Uterus (tissue), 2 donors: ENCODE measurements around the gene IQGAP2.

ENCODE experiments used
- CTCF ChIP-seq, 4 experiments: fragments of 200-600 bp in 2 of 4; fragments of 450-650 bp in 2 of 4; sonication (generic) in 2 of 4; IDR thresholded peaks; one replicate each; pipeline ENCODE4 v1.5.1; 2016 to 2019; ENCODE audit warnings: antibody characterized with exemption in 4 of 4, mild to moderate bottlenecking in 2 of 4, moderate library complexity in 1 of 4
- POLR2A ChIP-seq, 2 donors: fragments of 450-650 bp; IDR thresholded peaks; one replicate each; pipeline ENCODE4 v1.6.1; 2016; ENCODE audit warnings: antibody characterized with exemption in 2 of 2, mild to moderate bottlenecking in 1 of 2, moderate library complexity in 1 of 2

DNA sequence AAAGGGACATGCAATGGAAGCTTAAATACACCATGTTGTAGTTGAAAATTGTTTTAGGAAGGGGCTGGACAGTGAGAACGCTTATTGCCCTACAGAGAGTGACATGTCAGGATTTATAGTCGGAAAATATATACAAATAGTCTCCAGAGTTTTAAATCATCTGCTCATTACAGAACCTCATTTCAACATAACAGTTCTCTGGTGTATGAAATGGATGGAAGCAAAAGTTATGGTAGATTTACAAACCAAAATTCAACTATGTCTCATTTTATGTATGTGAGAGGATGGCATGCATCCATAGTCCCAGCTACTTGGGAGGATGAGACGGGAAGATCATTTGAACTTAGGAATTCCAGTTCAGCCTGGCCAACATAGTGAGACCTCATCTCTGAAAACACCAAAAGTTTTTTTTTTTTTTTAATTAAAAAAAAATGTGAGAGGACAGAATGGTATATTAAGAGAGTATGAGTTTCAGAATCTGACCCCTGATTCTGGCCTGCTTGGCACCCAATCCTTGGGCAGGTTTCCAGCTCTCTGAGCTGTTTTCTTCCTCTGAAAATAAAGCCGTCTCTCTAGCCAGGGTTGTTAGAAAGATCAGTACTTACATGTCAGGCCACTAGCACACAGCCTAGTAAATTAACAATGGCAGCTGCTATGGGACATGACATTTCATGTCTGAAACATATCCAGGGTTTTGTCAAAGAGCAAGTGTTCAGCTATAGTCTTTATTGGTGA is 40.1 kb downstream of the IQGAP2 start:
- TF ChIP-seq CTCF (IDR thresholded peaks at IDR 0.05), result no peak
- TF ChIP-seq POLR2A (IDR thresholded peaks at IDR 0.05), result no peak
